ENCODE data around the gene KIF1B.

DNA sequence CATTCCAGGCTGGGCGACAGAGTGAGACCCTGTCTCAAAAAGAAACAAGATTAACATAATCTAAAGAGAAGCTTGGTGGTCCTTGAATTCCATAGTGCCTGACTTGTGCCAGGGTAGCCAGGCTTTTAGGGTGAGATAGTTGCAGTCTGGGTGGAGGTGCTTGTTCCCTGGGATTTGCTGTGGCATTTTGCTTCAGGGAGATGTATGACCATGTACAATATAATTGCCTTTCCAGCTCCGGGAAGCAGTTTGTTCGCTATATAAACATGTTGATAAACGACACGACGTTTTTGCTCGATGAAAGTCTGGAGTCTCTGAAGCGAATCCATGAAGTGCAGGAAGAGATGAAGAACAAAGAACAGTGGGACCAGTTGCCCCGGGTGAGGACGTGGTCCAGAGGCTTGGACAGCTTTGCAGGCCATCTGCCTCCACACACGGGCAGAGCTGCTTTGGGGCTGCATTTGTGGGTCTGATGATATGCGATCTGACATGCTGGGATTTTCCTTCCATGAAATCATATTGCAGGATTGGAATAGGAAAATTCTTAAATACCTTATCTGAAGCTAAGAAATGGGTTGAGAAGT, 49.4 kb upstream of the KIF1B start:
- TF ChIP-seq, protein P1, sequence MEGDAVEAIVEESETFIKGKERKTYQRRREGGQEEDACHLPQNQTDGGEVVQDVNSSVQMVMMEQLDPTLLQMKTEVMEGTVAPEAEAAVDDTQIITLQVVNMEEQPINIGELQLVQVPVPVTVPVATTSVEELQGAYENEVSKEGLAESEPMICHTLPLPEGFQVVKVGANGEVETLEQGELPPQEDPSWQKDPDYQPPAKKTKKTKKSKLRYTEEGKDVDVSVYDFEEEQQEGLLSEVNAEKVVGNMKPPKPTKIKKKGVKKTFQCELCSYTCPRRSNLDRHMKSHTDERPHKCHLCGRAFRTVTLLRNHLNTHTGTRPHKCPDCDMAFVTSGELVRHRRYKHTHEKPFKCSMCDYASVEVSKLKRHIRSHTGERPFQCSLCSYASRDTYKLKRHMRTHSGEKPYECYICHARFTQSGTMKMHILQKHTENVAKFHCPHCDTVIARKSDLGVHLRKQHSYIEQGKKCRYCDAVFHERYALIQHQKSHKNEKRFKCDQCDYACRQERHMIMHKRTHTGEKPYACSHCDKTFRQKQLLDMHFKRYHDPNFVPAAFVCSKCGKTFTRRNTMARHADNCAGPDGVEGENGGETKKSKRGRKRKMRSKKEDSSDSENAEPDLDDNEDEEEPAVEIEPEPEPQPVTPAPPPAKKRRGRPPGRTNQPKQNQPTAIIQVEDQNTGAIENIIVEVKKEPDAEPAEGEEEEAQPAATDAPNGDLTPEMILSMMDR (IDR thresholded peaks at IDR 0.05; ENCODE audit: low read length): no peak
- TF ChIP-seq EZH2 (IDR thresholded peaks at IDR 0.05; ENCODE audit: borderline replicate concordance, low read length): no peak

Measured in OCI-LY1 (cell line).